Astrocyte of the cerebellum (primary cell): Measurements from ENCODE around the gene MSX2.

ENCODE experiments used
- DNase-seq: peaks from one replicate; pipeline ENCODE4 v3.0.0-alpha.2; 2011; ENCODE audit warnings: low read depth
- H3K4me3 ChIP-seq: 2 replicates; pipeline ENCODE4 v1.5.1; 2011; ENCODE audit warnings: mild to moderate bottlenecking, low read depth, low read length, moderate library complexity
- in situ Hi-C: cut with HindIII; loops from 2 replicates; pipeline ENCODE4 v1.10.0; 2017; ENCODE audit warnings: low sequenced_read_pairs
- TF ChIP-seq, protein P1 (sequence below): IDR thresholded peaks from 2 replicates; pipeline ENCODE4 v1.5.1; 2012; ENCODE audit warnings: low read length, low read depth, moderate library complexity, mild to moderate bottlenecking; ENCODE audit errors: missing control alignments

The MSX2 gene

GRCh38 chr5:174724484-174725260 is at the start of gene MSX2:
TSS of gene MSX2 (plus strand) at chr5:174724582. CDS start at chr5:174724660, 78 bp downstream.
- DNase-seq, result peak; percentile 71
- H3K4me3 ChIP-seq, result peak within 1 kb of the TSS; percentile 85
- in situ Hi-C loops, result no loop called here
- TF ChIP-seq, protein P1, sequence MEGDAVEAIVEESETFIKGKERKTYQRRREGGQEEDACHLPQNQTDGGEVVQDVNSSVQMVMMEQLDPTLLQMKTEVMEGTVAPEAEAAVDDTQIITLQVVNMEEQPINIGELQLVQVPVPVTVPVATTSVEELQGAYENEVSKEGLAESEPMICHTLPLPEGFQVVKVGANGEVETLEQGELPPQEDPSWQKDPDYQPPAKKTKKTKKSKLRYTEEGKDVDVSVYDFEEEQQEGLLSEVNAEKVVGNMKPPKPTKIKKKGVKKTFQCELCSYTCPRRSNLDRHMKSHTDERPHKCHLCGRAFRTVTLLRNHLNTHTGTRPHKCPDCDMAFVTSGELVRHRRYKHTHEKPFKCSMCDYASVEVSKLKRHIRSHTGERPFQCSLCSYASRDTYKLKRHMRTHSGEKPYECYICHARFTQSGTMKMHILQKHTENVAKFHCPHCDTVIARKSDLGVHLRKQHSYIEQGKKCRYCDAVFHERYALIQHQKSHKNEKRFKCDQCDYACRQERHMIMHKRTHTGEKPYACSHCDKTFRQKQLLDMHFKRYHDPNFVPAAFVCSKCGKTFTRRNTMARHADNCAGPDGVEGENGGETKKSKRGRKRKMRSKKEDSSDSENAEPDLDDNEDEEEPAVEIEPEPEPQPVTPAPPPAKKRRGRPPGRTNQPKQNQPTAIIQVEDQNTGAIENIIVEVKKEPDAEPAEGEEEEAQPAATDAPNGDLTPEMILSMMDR, result no peak

DNA sequence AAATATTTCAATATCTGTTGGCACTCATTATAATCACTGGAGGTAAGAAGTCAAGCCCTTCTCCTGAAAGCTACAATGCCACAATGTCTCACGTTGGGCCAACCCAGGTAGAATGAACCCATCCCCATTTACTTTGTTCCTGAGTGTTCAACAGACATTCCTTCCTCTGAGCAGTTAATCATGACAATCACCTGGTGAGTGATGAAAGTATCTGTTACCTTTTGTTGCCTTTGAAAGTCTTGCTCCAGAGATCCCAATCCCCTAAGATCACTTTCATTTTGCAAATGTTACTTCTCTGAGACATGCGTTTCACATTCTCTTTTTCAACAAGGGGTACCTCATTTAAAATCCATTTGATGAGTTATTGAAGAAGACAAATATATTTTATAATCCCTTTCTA is 49.3 kb upstream of the MSX2 start:
- no peak overlapping the region for H3K4me3 ChIP-seq
- in situ Hi-C loops, result no loop called here
- TF ChIP-seq, protein P1, result no peak
- no peak for DNase-seq

DNA sequence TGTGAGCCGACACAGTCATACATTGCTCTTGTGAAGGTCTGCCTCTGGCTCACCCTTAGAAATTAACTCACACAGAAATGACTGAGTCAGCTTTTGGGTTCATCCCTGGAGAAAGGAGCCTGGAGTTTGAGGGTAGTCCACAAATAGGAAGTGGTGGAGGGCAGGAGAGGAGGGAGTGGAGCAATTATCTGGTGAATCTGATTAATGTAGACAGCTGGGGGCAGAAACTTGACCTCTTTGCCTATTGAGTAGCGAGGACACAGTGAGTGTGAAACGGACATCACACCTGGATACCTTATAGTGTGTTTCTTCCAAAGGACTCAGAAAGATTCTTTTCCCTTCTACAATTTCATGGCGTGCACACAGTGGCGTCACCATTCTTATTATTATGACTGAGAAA is 48.5 kb upstream of the MSX2 start:
- DNase-seq, result no peak
- TF ChIP-seq, protein P1, result no peak
- no peak overlapping the region for H3K4me3 ChIP-seq
- in situ Hi-C loops, result no loop called here

DNA sequence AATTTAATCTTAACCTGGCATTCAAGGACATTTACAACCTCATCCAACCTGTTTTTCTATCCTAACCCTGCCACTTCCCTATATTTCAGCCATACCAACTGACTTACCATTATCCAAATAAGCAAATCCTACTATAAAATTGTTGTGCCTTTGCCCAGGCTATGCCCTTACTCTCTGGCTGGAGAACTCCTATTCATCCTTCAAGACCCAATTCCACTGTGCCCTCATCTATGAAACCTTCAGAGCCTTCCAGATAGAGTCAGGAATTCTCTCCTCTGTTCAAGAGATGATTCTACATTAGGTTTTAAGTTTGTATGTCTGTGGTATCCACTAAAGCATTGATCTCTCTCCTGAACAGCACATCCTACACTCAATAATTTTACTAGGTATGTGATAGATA is 46.3 kb upstream of the MSX2 start:
- TF ChIP-seq, protein P1, result no peak
- no peak overlapping the region for H3K4me3 ChIP-seq
- no peak for DNase-seq
- in situ Hi-C loops, result no loop called here

- TF ChIP-seq, protein P1, result no peak
- in situ Hi-C loops, result no loop called here
- H3K4me3 ChIP-seq, result no peak overlapping the region
- no peak for DNase-seq
These were observed 43.3 kb upstream of the MSX2 start for GRCh38 chr5:174680901-174681565.

DNA sequence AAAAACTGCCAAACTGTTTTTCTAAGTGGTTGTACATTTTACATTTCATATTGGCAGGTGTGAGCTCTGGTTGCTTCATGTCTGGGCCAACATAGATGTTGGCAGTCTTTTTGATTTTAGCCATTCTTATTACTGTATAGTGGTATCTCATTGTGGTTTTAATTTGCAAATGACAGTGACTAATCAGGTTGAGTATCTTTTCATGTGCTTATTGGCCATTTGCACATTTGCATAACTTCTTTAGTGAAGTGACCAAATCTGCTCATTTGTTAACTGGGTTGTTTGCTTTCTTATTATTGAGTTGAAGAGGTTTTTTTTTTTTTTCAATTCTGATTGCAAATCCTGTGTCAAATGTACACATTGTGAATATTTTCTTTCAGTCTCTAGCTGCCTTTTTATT is 36.9 kb upstream of the MSX2 start:
- in situ Hi-C loops, result no loop called here
- no peak overlapping the region for H3K4me3 ChIP-seq
- DNase-seq, result no peak
- TF ChIP-seq, protein P1, result no peak
